Measurements from ENCODE around the gene TMEM163.

The TMEM163 gene

DNA sequence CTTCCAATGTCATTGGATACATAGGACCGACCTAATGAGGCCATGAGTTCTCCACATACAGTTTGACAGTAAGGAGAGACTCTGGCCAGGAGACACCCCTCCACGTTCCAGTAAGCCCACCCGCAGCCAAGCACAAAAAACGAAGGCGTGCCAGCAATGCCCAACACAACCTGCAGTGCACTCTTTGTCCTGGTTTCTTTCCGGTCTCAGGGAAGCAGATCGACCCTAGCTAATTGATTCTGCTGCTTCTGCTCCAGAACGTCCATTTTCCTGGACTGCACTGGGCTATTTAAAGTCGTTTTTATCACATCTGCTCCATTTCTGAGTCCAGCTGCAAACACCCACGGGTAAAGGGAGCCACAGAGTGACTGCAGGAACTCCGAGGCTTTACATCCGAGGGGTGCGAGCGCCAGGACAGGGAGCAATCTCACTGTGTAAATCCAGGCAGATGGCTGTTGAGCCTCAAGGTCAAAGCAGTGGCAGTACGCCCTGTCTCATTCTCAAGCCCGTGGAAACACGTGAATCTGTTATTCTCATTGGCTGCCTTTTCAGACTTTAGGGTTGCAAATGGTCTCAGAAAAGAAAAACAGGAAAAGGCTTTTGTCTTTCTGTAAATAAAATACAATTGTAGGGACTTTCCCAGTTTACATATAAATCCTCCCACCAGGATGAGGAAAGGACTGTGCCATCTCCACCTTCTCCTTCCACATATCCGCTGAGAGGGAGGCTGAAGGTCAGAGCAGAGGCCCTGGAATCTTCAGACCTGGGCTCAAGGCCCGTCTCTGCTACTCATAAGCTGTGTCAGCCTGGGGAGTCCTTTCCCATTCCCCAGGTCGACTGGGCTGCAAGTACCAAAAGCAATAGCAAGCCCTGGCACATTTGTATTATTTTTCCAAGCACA is 40.7 kb downstream of the TMEM163 start:
- TF ChIP-seq REST (IDR thresholded peaks at IDR 0.05; ENCODE audit: low read depth), result no peak
- TF ChIP-seq YY1 (IDR thresholded peaks at IDR 0.05; ENCODE audit: low read depth), result no peak
- TF ChIP-seq RAD21 (IDR thresholded peaks at IDR 0.05; ENCODE audit: low read depth), result no peak
- no peak for TF ChIP-seq TEAD4 (IDR thresholded peaks at IDR 0.05)
- TF ChIP-seq, protein P1, sequence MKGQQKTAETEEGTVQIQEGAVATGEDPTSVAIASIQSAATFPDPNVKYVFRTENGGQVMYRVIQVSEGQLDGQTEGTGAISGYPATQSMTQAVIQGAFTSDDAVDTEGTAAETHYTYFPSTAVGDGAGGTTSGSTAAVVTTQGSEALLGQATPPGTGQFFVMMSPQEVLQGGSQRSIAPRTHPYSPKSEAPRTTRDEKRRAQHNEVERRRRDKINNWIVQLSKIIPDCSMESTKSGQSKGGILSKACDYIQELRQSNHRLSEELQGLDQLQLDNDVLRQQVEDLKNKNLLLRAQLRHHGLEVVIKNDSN (IDR thresholded peaks at IDR 0.05), result no peak
- TF ChIP-seq EGR1 (IDR thresholded peaks at IDR 0.05), result no peak
- TF ChIP-seq CREB1 (IDR thresholded peaks at IDR 0.05; ENCODE audit: low read depth), result no peak

DNA sequence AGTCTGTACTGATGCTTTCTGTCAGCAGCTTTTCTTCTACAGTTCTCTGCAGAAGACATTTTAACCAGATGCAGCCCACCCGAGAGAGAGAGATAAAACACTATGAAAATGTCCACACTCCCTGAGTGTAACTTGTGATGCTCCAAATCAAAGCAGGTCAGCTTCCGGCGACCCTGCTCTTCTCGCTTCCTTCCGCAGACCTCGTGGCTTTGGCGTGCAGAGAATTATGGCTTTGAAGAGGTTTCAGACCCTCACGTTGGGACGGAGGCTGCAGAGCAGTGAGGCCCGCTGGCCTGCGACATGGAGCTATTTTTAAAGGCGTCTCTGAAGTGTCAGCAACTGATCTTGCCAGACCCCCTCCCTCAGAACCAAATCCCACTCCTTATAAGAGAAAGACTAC is 41.8 kb downstream of the TMEM163 start:
- TF ChIP-seq FOXM1 (IDR thresholded peaks at IDR 0.05; ENCODE audit: borderline replicate concordance, low read depth) (no peak), RAD21 (IDR thresholded peaks at IDR 0.05; ENCODE audit: low read depth) (no peak), TAF1 (IDR thresholded peaks at IDR 0.05; ENCODE audit: low read depth) (no peak), CREB1 (IDR thresholded peaks at IDR 0.05; ENCODE audit: low read depth) (no peak), ZBTB7A (IDR thresholded peaks at IDR 0.05; ENCODE audit: low read depth) (no peak), NFIC (IDR thresholded peaks at IDR 0.05) (no peak), YY1 (IDR thresholded peaks at IDR 0.05; ENCODE audit: low read depth) (no peak), CEBPB (IDR thresholded peaks at IDR 0.05) (no peak), REST (IDR thresholded peaks at IDR 0.05; ENCODE audit: low read depth) (no peak)
- TF ChIP-seq, protein P1 (IDR thresholded peaks at IDR 0.05), result no peak

DNA sequence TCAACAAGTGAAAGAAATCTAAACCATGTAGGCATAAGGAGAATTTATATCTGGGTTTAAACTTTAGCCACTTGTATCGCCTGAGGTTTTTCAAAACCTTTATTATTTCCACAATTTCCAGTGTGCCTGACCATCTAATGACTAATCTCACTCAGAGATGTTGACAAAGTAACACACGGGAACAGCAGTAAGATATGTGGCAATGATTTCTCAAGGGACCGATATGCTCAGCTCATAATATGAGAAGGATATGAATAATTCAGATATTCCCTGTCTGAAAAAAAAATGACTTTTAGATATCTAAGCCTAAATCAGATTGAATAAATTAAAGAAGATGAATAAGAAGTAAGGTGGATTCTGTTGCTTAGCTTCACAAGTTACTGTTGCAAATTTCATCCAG is 43.5 kb downstream of the TMEM163 start:
- TF ChIP-seq, protein P2, sequence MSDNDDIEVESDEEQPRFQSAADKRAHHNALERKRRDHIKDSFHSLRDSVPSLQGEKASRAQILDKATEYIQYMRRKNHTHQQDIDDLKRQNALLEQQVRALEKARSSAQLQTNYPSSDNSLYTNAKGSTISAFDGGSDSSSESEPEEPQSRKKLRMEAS (IDR thresholded peaks at IDR 0.05), result no peak
- no peak for TF ChIP-seq CEBPB (IDR thresholded peaks at IDR 0.05)
- no peak for TF ChIP-seq YY1 (IDR thresholded peaks at IDR 0.05; ENCODE audit: low read depth)
- no peak for TF ChIP-seq REST (IDR thresholded peaks at IDR 0.05; ENCODE audit: low read depth)
- TF ChIP-seq RAD21 (IDR thresholded peaks at IDR 0.05; ENCODE audit: low read depth), result no peak
- no peak for TF ChIP-seq CREB1 (IDR thresholded peaks at IDR 0.05; ENCODE audit: low read depth)
- no peak for TF ChIP-seq TCF12 (IDR thresholded peaks at IDR 0.05; ENCODE audit: low read depth)
- TF ChIP-seq NFIC (IDR thresholded peaks at IDR 0.05), result no peak
- TF ChIP-seq, protein P1 (IDR thresholded peaks at IDR 0.05), result no peak
- no peak for TF ChIP-seq FOXM1 (IDR thresholded peaks at IDR 0.05; ENCODE audit: borderline replicate concordance, low read depth)
- no peak for TF ChIP-seq TEAD4 (IDR thresholded peaks at IDR 0.05)
- no peak for TF ChIP-seq ZBTB7A (IDR thresholded peaks at IDR 0.05; ENCODE audit: low read depth)
- no peak for TF ChIP-seq EGR1 (IDR thresholded peaks at IDR 0.05)
- no peak for TF ChIP-seq EP300 (IDR thresholded peaks at IDR 0.05; ENCODE audit: borderline replicate concordance)
- no peak for TF ChIP-seq TAF1 (IDR thresholded peaks at IDR 0.05; ENCODE audit: low read depth)

GRCh38 chr2:134674687-134675086 is 44.1 kb downstream of the TMEM163 start:
- TF ChIP-seq NFIC (IDR thresholded peaks at IDR 0.05), result no peak
- TF ChIP-seq RAD21 (IDR thresholded peaks at IDR 0.05; ENCODE audit: low read depth), result no peak
- no peak for TF ChIP-seq YY1 (IDR thresholded peaks at IDR 0.05; ENCODE audit: low read depth)
- TF ChIP-seq, protein P2 (IDR thresholded peaks at IDR 0.05), result no peak
- TF ChIP-seq EGR1 (IDR thresholded peaks at IDR 0.05), result no peak
- TF ChIP-seq, protein P1 (IDR thresholded peaks at IDR 0.05), result no peak
- TF ChIP-seq EP300 (IDR thresholded peaks at IDR 0.05; ENCODE audit: borderline replicate concordance), result no peak
- TF ChIP-seq CREB1 (IDR thresholded peaks at IDR 0.05; ENCODE audit: low read depth), result no peak
- no peak for TF ChIP-seq REST (IDR thresholded peaks at IDR 0.05; ENCODE audit: low read depth)
- TF ChIP-seq TEAD4 (IDR thresholded peaks at IDR 0.05), result no peak
- no peak for TF ChIP-seq CEBPB (IDR thresholded peaks at IDR 0.05)
- TF ChIP-seq ZBTB7A (IDR thresholded peaks at IDR 0.05; ENCODE audit: low read depth), result no peak
- TF ChIP-seq TCF12 (IDR thresholded peaks at IDR 0.05; ENCODE audit: low read depth), result no peak
- TF ChIP-seq TAF1 (IDR thresholded peaks at IDR 0.05; ENCODE audit: low read depth), result no peak
- no peak for TF ChIP-seq FOXM1 (IDR thresholded peaks at IDR 0.05; ENCODE audit: borderline replicate concordance, low read depth)
